Sciatic nerve (tissue), 2 donors: ENCODE measurements around the gene CPHXL2. TPM values are rescaled to one million over a fixed set of nuclear protein-coding genes. Genes with fewer than 3 reads are reported as not detected.

ENCODE experiments used
- ATAC-seq: fragments of 200-7000 bp; cut with Tn5 transposase; one replicate; pipeline ENCODE4 v1.9.1; 2020; ENCODE audit warnings: mild to moderate bottlenecking, moderate library complexity
- DNase-seq: peaks from one replicate; pipeline ENCODE4 v3.0.0-alpha.2; 2020; ENCODE audit warnings: low spot score
- intact Hi-C: fragments of 100-400 bp; cut with DNase I; formaldehyde crosslinking; loops from one replicate; pipeline ENCODE4 v1.14.2; 2022
- total RNA-seq: library from RNA; stranded (reverse); fragmentation: NEBNext Ultra II Directional; extraction: Animal tissue kit (Norgen Biotek cat#: 25700); gene quantifications from one replicate; pipeline ENCODE4 v1.2.1, GENCODE V29; 2021
- donor health status: DM: no; HTN: no; CAD: no.
- donor health status: DM: no; HTN: no; CAD: no.

Gene CPHXL2
- not detected for total RNA-seq

DNA sequence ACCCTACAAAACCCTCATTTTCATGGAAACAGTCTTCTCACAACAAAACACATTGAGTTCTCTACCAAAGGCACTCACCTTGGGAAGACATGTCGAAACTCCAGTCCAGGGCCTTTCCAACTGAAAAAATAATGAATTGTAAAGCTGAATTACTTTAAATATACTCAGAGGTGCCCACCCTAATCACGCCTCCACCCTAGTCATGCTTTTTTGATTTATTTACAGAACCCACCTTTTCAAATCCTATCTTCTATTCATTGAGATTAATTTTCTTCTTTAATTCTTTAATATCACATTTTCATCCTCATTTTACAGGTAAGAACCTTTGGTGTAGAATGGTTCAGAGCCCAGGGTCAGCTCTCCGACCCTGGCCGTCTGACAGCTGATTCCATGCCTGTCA is at the start of gene CPHXL2:
Gene CPHXL2 (minus strand): TSS at position 101 of the 400 bp plus-strand sequence. CDS start 10 bp downstream, at position 91.
- no peak for ATAC-seq
- DNase-seq, result no peak
- intact Hi-C loops, result no loop called here

DNA sequence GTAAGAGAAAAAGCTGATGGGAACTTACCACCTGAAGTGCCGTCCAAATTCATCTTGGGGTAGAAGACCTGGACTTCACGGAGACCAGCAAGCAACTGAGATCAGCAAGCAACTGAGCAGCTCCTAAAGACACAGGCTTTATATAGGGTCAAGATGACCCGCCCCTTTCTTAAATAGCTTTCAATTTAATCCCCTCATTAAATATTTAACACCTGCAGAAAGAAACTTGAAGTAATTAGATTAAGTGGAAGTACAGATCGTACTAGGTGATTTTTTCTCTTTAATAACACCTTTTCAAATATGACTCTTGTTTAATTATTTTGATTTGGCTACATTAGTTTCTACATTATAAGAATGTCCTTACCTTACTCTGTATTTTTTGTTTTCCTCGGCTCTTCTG is 49.6 kb upstream of the CPHXL2 start, which contains the start of gene CPHXL:
Gene CPHXL (minus strand): TSS at position 101 of the 400 bp plus-strand sequence. CDS start 48 bp downstream, at position 53.
- ATAC-seq (no peak), DNase-seq (no peak)
- intact Hi-C loops, result no loop called here

DNA sequence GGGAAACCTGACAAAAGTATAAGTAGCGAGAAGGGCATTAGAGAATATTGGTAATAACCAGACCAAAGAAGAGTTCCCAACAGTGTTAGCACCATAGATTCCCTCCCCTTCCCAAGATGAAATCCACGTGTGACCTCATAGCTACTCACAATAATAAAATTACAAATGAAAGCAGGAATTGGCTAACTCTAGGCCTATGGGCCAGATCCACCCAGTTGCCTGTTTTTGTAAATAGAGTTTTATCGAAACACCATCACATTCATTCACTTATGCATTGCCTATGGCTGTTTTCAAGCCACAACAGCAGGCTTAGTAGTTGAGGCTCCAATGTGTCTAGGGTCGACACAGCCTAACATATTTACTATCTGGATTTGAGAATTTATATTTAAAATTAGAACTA is 41.6 kb upstream of the CPHXL2 start:
- intact Hi-C loops, result no loop called here
- DNase-seq (no peak), ATAC-seq (no peak)

DNA sequence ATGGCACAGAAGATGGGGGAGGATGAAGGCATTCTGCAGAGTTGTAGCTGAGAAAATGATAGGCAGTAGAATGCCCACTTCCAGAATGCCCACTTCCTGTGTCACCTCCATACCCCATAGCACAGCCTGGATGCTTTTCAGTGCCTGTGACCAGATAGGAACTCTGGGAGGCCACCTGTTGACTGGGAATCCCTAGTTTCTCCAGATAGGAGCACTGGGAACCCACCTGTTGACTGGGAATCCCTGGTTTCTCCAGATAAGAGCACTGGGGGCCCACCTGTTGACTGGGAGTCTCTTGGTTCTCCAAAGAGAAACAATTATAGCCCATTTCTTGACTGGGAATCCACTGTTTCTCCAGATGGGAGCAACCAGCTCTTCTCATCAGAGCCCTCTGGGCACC is 37.9 kb upstream of the CPHXL2 start:
- DNase-seq (no peak), ATAC-seq (no peak)
- intact Hi-C loops, result no loop called here

DNA sequence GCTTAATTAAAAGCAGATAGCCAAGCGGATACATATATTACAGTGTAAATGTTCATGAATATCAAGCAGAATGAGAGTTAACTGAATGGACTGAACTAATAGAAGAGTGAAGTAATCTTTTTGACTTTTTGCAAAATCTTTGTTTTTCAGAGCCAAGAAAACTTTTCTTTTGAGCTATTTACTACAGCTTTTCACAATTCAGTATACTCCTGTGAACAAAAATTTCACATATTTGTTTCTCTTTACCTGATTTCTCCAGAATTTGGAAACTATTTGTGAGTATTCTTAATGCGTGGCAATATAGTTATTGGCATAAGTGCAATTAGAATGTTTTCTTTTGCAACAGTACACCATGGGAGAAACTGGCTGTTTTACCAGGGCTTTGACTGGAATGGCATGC is 33.5 kb upstream of the CPHXL2 start:
- intact Hi-C loops, result no loop called here
- DNase-seq (no peak), ATAC-seq (no peak)

DNA sequence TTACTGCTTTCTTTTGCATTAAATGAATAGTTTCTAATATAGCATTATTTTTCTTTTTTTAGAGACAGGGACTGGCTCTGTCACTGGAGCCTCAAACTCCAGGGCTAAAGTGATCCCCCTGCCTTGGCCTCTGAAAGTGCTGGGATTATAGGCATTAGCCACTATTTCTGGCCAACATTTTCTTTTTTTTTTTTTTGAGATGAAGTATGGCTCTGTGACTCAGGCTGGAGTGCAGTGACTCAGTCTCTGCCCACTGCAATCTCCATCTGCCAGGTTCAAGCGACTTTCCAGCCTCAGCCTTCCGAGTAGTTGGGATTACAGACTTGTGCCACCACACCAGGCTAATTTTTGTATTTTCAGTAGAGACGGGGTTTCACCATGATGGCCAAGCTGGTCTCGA is 26.5 kb upstream of the CPHXL2 start:
- intact Hi-C loops, result no loop called here
- DNase-seq (no peak), ATAC-seq (no peak)

DNA sequence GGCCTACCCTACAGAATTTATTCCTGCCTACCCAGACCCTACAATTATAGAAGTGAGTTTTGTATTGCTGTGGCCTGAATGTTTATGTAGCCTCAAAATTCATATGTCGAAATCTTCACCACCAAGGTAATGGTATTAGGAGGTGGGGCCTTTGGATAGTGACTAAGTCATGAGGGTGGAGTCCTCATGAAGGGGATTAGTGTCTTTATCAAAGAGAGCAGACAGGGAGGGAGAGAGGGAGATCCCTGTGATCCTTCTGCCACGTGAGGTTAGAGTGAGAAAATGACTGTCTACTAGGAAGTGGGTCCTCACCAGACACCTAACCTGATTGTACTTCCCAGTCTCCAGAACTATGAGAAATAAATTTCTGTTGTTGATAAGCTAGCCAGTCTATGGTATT is 25.4 kb upstream of the CPHXL2 start:
- intact Hi-C loops, result no loop called here
- no peak for DNase-seq
- no peak for ATAC-seq

DNA sequence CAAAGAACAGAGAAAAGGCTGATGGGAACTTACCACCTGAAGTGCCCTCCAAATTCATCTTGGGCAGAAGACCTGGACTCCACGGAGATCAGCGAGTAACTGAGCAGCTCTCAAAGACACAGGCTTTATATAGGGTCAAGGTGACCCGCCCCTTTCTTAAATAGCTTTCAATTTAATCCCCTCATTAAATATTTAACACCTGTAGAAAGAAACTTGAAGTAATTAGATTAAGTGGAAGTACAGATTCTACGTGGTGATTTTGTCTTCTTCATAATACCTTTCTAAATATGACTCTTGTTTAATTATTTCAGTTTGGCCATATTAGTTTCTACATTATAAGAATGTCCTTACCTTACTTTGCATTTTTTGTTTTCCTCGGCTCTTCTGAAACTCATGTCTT is 24.6 kb upstream of the CPHXL2 start, which contains the start of gene DUXB:
Gene DUXB (minus strand): TSS at position 101 of the 400 bp plus-strand sequence. CDS start 43 bp downstream, at position 58.
- intact Hi-C loops, result no loop called here
- DNase-seq, result no peak
- no peak for ATAC-seq

DNA sequence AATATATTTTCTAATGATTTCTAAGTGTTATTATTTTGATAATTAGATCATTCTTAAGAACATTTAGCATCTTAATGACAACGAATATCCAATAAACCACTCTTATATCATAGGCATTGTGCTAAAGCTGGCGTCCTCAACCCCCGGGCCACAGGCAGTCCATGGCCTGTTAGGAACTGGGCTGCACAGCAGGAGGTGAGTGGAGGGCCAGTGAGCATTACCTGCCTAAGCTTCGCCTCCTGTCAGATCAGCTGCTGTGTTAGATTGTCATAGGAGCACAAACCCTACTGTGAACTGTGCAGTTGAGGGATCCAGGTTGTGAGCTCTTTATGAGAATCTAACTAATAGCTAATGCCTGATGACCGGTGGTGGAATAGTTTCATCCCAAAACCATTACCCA is 20.8 kb upstream of the CPHXL2 start:
- DNase-seq, result no peak
- no peak for ATAC-seq
- intact Hi-C loops, result no loop called here

DNA sequence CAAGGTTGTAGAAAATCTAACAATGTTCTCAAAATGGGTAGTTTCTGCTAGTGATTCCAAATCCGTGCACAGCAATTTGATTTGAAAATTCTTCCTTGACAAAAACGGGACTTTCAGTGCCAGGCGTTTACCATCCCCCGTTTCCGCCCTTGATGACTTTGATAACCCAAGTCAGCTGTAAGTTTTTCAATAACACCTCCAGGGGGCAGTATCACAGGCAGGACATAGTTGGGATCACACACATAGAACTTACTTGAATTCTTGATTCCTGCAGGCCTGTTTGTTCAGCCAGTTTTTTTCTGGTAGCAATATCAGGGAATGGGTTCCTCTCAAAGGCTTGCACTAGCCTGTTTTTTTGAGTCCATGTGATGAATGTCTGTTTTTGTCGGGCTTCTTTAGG is 18.9 kb upstream of the CPHXL2 start:
- ATAC-seq (no peak), DNase-seq (no peak)
- intact Hi-C loops, result no loop called here

DNA sequence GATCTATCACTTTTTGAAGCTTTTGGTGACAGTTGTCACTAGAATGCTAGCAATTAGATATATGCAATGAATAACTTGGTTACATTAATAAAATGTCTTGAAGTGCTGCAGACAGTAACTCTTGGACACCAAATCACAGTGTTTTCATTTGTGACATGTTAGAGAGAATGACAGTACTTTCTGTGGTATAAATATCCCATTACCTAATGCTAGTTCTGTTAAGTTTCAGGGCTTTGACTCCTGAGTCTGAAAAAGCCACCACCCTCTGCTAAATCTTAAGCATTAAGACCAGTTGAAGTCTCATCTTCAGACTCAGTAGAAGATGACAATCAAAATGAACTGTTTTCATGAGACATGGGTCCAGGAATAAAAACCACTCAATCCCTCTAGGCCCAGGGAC is 10.6 kb upstream of the CPHXL2 start:
- no peak for DNase-seq
- intact Hi-C loops, result no loop called here
- no peak for ATAC-seq

DNA sequence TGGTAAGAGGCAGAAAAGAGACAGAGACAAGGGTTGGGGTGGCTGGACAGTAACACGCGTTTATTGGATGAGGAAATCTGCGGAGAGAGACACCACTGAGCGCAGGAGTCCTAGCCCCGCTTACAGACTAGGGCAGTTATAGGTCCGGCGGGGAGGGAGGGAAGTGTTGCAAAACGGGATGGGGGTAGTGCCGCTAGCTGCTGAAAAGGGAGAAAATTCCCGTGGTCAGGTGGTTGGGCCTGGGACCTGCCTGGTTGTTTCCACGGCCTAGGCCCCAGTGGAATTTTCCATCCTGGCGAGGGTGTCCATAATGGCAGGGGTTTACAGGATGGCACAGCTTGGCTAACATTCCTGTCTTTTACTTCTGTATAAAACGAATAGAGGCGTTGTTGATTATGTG is 5.5 kb upstream of the CPHXL2 start:
- DNase-seq, result no peak
- intact Hi-C loops, result no loop called here
- ATAC-seq, result no peak

DNA sequence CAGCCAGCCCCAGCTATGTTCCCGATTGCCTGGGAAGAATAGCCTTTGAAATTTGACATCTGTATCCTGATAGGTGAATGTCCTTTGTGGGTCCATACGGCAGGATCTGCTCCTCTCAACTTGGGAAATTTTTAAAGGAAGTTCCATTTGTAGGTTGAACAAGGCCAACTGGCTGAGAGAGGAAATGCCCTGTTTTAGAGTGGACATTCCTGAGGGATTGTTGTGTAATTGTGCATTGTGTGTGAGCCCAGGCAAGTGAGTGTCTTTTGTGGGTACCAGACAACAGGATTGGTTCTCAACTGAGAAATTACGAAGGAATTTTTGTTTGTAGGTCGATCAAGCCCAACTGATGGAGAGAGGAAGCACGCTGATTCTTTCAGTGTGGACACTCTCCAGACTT is 2.6 kb upstream of the CPHXL2 start:
- ATAC-seq (no peak), DNase-seq (no peak)
- intact Hi-C loops, result no loop called here

DNA sequence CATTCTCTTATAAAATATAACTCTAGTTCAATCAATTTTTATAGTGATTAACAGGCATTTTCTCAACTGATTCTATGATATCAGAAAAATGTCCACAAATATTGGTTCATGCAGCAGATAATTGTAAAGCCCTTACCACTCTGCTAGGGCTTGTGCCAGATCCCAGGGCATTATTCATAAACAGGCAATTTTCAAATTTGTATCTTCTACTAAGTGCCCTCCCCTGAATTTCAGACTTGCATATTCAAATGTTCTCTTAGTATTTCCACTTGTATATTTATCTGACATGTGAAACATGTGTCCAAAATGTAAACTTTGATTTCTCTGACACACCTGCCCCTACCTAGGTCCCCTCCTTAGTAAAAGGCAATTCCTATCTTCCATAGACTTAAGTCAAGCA is 9.3 kb downstream of the CPHXL2 start:
- intact Hi-C loops, result no loop called here
- ATAC-seq, result no peak
- DNase-seq, result no peak

DNA sequence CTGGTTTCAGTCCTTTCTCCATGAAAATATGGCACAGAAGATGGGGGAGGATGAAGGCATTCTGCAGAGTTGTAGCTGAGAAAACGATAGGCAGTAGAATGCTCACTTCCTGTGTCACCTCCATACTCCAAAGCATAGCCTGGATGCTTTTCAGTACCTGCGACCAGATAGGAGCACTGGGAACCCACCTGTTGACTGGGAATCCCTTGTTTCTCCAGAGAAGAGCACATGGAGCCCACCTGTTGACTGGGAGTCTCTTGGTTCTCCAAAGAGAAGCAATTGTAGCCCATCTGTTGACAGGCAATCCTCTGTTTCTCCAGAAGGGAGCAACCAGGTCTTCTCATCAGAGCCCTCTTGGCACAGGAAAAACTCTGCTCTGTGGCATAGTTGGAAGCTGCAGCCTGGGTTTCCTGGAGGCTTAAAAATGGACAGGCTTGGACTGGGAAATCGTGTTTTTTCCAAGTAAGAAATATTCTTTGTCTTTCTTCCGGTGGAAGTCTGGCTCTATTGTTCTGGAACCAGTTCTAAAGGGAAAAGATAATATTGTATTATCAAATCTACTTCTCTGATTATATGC is 16.0 kb downstream of the CPHXL2 start:
- DNase-seq (no peak), ATAC-seq (no peak)
- intact Hi-C loops, result no loop called here

DNA sequence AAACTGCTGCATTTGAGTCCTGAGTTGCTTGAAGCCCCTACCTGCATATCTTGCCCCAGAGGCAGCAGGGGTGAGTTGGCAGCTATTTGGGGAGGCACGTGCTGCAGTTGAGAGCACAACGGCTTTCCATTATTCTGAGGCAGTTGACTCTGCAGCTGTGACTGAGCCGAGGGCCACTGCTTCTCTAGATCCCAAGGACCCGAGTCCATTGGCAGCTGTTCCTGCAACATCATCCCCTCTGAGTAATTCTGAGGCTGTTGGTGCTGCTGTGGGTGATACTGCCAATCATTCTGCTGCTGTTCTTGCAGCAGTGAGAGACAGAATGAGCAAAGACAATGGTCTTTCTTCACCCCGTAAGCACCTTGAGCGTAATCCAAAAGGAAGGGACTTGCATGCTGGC is 16.5 kb downstream of the CPHXL2 start:
- DNase-seq (no peak), ATAC-seq (no peak)
- intact Hi-C loops, result no loop called here

DNA sequence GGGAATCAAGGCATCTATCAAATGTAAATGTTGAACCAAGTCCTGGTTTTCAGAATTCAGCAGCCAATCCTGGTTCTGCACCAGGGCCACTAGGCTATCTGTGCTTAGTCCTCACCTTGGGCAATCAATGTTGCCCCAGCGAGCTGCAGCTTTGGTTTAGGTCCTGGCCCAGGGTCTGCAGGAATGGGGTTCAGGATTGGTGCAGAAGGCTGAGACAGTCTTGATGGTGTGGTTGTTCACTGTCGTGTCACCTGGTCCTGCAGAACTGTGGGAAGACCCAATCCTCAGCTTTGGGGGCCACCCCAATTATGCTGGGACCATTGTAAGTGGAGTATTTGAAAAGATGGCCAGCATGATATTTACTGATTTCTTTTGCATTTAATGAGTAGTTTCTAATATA is 18.6 kb downstream of the CPHXL2 start:
- intact Hi-C loops, result no loop called here

DNA sequence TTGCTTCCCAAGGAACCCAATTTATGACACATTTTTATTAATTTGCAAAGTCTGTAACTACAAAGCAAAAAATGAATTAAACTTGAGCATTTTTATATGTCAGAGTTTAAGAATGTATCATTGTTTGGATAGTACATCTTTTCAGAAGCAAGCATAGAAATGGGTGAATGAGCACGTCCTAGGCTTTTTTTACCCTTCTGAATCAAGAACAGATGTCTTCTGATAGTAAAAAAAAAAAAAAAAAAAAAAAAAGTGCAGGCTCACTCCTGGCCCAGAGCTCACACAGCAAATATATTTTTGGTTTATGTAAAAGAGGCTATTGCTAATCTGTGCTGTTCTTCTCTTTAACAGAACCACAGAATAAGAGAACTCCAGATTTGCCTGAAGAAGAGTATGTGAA is 22.9 kb downstream of the CPHXL2 start:
- ATAC-seq (no peak), DNase-seq (no peak)
- intact Hi-C loops, result no loop called here

More for the DNA sequence above, 18.6 kb downstream of the CPHXL2 start:
- no peak for ATAC-seq
- DNase-seq, result no peak

DNA sequence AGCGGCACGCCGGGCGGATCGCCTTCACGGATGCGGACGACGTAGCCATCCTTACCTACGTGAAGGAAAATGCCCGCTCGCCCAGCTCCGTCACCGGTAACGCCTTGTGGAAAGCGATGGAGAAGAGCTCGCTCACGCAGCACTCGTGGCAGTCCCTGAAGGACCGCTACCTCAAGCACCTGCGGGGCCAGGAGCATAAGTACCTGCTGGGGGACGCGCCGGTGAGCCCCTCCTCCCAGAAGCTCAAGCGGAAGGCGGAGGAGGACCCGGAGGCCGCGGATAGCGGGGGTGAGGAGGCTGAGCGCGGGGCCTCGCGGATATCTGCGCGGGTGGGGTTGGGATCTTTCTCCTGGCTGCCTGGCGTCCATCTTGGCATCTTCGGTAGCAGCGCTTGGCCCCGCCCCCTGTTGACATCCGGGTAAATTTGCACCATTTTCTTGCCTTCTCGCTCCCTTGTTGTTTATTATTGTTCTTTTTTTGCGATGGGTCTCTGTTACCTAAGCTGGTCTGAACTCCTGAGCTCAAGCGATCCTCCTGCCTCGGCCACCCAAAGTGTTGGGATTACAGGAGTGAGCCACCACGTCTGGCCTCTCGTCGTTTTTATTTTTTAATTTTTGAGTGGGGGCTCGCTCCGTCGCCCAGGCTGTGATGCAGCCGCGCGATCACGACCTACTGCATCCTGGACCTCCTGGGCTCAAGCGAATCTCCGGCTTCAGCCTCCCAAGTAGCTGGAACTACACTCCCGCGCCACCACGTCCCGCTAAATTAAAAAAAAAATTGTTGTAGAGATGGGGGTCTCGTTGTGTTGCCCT is 28.3 kb downstream of the CPHXL2 start:
- ATAC-seq, result peak; percentile 70
- peak; percentile 91 for DNase-seq
- intact Hi-C loops, result no loop called here

DNA sequence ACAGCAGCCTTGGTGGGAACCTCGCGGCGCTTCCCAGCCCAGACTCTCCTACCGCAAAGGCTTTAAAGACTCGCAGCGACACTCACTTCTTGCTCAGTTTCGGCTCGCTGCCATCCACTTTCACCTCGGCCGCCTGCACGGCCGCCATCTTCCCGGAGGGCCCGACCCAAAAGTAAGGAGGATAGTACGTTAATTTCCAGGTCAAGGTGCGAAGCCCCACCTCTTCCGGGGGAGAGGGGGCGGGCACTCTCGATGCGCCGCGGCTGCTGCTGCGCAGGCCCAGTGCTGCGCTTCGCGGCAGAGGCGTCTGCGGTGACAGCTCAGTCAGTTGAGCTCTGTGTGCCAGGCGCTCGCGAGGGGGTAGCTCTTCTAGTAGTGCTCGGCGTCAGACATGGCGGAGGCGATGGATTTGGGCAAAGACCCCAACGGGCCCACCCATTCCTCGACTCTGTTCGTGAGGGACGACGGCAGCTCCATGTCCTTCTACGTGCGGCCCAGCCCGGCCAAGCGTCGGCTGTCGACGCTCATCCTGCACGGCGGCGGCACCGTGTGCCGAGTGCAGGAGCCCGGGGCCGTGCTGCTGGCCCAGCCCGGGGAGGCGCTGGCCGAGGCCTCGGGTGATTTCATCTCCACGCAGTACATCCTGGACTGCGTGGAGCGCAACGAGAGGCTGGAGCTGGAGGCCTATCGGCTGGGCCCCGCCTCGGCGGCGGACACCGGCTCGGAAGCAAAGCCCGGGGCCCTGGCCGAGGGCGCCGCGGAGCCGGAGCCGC is 29.1 kb downstream of the CPHXL2 start, which contains the start of the genes KARS1 and TERF2IP:
Gene KARS1 (minus strand): TSS at position 174 of the 773 bp plus-strand sequence. CDS start 26 bp downstream, at position 148.
Gene TERF2IP (plus strand): TSS at position 282 of the 773 bp plus-strand sequence. CDS start 110 bp downstream, at position 392.
- intact Hi-C loops, result no loop called here
- ATAC-seq (peak; percentile 99), DNase-seq (peak; percentile 95)
